ENCODE measurements around the gene SCLT1.
A peak's percentile ranks its signal among the peaks of the same experiment; 100 is the strongest.

Gene SCLT1

DNA sequence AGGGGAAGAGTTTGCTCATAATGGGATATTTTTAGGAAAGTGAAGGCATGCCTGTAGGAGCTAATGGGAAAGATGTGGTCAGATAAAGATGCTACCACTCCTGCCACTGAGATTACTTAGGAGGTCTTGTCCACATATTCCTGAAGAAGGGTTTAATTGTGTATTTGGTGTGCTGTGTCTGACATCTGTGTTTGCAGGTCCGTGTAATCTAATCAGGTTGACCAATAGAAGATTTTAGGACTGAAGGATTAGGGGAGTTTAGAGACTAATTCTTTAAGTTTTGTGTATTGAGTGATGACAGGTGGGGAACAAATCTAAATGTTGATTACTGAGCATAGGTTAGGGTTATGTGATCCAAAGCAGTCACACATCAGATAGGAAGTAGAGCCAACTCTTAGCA lies 226.6 kb downstream of the SCLT1 start:
- DNase-seq, result no peak

DNA sequence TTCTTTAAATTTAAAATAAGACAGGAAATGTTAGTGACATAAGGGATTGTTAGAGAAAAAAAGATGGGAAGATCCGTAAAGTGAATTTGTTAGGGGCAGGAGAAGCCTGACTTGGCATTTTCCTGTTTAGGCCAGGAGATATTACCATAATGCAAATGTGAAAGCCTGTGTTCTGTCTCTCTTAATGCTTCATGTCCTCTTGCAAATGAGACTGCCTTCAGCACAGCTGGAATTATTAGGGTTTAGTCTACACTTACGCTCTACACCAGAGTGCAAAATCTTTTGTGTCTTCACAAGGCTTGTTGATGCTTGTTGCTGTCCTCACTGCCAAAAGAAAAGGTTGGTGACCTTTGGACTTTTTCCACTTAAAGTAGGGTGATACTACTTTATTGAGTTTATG lies 227.1 kb downstream of the SCLT1 start:
- DNase-seq, result no peak

DNA sequence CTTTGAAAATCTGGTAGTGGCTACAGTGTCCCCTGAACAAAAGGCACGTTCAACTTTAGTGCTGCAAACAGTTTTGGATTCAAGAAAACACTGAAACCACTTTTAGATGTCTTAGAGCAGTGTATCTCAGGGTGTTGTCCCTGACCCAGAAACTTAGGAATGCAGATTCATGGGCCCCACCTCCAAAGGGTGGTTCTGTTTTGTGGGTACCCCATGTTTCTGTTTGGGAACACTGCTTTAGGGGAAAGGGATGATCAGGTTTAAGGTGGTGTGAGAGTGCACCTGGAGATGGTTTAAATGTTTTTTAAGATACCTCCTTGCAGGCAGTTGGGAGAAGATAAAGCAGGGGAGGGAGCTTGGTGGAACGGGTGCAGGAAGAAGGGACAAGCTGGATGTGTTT lies 228.2 kb downstream of the SCLT1 start:
- no peak for DNase-seq

DNA sequence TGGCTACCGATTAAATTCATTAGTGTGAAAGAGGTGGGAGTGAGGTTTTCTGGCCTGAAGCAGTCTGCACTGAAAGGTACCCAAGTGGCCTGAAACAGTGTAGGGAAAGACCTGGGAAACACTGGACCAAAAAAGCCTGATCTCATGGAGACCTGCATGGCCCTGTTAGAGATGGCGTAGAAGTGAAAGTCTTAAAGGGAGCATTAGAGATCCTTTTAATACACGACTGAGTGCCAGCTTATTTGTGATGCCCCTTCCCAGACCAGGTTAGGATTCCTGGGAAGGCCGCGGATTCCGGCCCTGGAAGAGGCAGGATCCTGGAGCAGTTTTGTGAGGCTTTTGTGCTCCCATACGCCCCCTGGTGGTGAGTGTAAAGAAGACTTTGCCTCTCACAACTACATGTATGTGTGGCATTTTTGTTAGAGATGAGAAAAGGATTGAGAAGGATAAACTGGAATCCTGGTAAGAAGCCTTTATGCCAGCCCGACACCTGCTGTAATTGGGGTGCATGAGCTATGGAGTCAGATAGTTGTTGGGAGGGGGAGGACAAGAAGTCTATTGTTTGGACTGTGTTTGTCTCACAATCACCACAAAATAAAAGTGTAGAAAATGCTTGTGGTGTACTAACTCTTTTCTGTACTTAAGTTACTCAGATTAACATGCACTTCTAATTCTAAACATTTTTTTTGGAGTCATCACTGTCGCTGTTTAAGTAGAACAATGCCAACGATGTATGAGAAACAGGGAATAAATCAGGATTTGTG lies 229.8 kb downstream of the SCLT1 start:
- peak; percentile 29 to 34 for DNase-seq

DNA sequence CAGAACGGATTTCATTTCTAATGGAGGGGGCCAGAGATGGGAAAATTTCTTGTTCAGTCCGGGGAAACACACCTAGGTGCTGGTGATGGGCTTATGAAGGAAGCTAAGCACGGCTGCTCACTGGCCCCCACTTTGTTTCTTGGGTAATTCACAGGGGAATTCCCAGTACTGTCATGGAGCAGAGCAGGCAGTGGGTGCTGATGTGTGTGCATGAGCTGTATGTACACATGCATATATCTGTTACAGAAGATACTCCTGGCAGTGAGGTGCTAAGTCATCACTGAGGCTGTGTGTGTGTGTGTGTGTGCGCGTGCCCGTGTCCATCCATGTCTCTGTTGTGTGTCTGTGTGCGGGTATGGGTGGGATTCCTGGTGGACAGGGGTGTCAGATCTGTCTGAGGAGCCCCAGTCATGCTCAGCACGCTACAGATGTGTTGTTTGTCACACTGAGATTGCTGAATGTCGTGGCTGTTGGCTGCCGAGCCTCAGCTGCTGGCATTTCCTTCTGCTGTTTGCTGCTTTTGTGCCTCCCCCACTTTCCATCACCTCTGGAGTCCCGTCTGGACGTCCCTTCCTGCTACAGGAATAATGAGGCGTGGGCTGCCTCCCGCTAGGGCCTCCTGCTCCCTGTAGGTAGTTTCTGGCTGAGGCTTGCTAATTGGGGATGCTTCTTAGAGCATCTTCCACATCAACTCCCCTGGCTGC lies 230.6 kb downstream of the SCLT1 start:
- no peak for DNase-seq

DNA sequence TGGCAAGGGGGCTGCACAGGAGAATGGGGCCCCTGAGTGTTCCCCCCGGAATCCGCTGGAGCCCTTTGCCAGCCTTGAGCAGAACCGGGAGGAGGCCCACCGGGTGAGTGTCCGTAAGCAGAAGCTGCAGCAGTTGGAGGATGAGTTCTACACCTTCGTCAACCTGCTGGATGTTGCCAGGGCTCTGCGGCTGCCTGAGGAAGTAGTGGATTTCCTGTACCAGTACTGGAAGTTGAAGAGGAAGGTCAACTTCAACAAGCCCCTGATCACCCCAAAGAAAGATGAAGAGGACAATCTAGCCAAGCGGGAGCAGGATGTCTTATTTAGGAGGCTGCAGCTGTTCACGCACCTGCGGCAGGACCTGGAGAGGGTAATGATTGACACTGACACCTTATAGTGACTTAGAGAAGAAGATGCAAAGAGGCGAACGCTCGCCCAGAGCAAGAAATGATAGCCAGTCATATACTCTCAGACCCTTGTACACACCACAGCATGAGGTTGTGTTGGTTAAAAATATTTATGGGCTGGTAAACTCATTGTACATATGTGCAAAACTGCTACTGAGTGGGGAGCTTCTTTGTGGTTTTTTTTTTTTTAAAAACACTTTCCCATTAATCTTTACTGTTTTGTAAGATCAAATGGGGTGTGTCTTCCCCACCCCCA lies 231.4 kb downstream of the SCLT1 start:
- DNase-seq, result no peak

DNA sequence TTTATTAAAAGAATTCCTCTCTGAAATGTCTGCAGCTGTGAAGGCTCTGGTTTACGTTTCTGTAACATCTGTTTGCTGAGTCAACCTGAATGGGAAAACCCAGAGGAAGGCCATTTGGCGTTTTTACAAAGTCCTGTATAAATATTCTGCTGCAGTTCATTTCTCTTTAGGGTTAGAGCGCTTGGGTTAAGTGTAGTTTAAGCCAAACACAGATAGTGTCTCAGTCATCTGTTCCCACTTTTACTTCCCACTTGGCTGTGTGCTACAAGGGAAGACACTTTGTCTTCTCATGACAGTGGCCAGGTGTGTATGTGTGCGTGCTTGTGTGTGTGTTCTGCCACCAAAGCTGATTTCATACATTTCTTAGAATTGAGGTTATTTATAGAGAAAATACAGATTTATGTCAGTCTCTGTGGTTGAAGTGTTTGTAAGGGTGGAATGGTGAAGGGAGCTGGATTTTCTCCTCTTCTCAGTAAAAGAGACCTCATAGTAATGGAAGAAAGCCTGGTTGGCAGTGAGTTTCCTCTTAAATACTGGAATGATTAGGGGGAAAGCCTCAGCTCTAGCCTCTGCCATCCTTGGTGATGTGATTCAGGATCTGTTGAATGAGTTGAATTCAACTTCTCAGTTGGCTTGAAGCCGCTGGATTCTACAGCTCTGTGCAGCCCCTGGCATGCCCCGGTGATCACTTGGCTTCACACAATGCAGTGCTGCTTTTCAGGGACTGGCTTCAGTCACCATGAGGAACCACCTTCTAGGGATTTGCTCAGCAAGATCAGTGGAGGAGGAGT lies 233.3 kb downstream of the SCLT1 start:
- no peak for DNase-seq

DNA sequence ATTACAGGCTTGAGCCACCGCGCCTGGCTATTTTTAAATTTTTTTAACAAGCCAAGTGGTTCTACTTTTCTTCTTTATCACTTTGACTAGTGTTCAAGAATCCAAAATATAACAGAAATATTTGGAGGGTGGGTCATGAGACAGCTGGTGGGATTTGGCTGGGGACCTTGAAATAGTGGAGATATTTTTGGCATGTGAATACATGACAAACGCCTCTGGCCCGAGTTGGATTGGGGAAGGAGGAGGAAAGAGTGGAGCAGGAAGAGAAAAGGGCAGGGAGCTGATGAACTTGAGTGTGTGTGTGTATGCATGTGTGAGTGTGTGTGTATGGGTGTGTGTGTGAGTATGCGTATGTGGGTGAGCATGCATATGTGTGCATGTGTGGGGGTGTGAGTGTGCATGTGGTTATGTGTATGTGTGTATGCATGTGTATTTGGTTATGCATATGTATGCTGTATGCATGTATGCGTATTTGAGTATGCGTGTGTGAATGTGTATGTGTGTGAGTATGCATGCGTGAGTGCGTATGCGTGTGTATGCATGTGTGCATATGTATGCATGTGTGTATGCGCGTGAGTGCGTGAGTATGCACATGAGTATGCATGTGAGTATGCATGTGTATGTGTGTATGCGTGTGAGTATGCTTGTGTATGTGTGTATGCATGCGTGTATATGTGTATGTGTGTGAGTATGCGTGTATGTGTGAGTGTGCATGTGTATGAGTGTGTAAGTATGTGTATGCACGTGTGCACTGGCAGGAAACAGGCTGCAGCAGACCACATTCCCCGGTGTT lies 234.3 kb downstream of the SCLT1 start:
- no peak for DNase-seq

DNA sequence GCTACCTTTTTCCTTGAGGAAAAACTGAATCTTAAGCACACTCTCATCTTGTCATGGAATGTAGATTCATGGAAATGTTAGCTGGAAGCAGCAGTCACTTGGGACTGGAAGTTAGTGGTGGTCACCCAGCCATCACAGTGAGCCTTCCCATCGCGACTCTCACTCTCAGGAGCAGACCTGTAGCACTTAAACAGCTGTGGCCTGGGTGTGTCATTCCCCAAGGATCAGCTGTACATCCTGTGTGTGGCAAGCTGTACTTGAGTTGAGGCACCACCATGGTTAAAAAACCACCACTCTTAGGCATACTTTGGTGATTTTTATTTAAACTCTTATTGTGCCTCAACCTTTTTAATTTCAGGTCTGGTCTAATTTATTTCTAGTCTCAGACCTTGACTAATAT lies 237.1 kb downstream of the SCLT1 start:
- no peak for DNase-seq

DNA sequence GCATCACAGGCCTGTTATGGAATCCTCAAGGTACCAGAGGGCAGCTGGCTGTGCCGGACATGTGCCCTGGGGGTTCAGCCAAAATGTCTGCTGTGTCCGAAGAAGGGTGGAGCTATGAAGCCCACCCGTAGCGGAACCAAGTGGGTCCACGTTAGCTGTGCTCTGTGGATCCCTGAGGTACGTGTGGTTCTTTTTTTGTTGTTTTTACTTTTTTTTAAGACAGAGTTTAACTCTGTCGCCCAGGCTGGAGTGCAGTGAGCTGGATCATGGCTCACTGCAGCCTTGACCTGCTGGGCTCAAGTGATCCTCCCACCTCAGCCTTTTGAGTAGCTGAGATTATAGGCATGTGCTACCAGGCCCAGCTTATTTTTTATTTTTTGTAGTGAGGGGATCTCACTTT lies 237.7 kb downstream of the SCLT1 start:
- no peak for DNase-seq

DNA sequence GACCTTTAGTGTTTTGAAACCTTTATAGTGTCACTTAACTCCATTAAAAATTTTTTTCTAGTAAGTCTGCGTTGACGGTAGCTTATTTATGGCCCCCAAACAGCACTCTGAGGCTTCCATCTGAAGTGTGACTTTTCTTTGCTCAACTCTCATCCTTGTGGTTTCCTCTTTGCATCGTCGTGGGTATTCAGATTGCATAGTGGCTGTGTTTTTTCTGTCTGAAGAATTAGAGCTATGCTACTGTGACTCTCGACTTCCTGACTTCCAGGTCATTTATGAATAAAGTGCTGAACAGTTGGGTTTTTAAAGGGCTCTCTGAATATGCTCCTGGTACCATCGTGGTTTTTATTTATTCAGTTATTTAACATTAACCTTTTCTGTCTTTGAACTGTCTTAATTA lies 238.9 kb downstream of the SCLT1 start:
- DNase-seq, result no peak

DNA sequence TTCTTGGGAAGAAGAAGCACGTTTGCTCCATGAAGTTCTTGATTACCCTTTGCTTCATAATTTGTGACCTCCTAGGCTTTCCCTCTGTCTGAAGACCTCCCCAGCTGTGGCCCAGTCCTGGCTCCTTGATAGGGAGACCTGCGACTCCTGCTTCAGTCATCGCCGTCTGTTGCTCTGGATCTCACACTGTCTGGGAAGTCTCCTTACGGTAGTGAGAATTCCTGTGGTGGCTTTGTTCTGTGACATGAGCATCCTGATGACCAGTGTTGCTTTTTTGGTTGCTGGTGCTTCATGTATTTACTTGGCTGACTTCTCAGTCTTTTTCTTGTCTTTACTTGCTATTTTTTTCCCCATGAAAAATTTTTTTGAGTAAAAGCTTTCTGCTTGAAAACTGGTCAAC lies 239.6 kb downstream of the SCLT1 start:
- no peak for DNase-seq

DNA sequence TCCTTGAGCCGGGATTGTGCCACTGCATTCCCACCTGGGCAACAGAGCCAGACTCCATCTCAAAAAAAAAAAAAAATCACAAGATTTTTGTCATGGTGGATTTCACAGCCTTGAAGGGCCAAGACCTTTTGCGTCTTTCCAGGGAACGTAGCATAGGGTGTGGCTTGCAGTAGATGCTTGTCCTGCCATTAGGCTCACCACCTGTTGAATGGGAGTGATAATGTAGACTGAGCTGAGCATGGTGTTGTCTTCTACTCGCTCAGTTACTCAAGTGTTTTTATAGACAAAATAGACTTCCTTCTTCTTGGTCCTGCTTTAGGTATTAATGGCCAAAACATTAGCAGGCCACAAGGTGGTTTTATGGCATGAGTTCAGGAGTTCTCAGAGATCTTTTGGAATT lies 243.1 kb downstream of the SCLT1 start:
- DNase-seq, result no peak

DNA sequence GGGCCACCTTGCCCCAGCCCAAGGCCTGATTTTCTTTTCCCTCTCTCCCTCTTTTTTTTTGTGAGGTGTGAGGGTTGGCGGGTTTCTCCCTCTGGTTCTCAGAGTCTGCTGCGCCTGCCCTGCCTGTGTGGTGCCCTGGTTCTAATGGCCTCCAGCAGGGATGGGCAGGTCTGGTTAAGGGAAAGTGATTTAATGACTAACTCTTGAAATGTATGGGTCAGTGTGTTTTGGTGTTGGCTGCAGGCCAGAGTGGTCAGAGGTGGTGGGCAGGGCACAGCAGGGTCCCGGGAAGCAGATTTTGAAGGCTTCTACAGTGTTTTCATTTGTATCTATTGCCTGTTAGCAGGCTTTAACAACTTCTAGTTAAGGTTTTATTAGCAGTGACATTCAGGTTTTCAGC lies 244.9 kb downstream of the SCLT1 start:
- DNase-seq, result no peak

DNA sequence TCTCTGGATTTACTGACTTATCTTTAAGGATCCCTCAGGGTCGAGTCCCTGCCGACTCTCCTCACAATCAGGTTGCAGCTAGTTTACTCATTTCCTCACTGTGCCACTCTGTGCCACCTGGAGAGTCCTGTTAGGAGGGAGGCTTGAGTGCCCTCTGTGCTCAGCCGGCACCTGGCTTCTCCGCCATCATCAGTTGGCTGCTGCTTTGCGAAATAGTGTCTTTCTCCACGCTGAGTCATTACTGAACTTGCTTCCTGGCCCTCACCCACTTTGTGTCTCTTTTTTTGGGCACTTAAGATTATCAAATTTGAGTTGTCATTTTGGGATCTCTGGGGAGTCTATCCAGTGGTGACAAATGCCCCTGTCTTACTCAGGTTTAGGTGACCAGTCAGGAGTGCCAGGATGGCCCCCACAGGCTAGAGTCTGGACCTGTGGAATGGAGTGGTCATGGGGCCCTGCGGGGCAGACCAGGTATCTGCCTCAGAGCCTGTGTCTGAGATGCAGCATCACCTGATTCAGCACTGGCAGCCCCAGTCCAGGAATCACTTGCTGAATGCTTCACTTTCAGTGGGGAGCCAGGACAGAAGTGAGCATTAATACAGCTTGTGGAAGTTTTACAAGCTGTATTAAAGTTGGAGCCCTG lies 246.1 kb downstream of the SCLT1 start:
- DNase-seq, result peak in 1 of 2 experiments; percentile 19

DNA sequence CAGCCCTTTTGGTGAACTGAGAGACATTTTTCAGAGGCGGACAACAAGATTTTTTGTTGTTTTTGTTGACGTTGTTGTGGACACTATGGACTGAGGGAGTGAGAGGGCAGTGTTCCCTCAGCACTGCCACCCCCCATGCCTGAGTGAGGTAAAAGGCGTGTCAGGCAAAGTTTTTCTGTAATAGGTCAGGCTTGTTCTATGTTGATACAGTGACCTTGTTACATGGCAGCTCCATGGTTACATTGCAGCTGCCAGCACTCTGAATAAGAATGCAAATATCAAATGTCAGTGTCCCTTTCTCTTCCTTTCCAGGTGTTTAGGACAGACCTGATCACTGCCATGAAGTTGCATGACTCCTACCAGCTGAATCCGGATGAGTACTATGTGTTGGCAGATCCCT lies 247.3 kb downstream of the SCLT1 start:
- no peak for DNase-seq

DNA sequence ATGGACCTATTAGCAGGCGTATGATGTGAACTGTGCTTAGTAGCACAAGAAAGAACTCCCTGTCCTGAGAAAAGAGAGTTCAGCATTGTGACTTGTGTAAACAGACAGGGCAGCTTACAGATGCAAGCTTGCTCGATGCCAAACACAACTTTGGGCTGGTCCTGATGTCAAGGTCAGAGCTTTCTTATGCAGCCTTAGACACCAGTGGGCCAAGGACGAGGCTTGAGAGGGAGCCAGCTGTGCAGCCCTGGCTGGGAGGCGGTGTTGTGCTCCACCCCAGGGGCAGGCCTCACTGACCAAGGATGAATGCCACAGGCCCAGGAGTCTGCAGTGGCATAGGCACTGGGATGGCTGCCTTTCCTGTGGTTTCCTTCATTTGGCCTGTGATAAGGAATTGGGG lies 248.4 kb downstream of the SCLT1 start:
- DNase-seq, result no peak

DNA sequence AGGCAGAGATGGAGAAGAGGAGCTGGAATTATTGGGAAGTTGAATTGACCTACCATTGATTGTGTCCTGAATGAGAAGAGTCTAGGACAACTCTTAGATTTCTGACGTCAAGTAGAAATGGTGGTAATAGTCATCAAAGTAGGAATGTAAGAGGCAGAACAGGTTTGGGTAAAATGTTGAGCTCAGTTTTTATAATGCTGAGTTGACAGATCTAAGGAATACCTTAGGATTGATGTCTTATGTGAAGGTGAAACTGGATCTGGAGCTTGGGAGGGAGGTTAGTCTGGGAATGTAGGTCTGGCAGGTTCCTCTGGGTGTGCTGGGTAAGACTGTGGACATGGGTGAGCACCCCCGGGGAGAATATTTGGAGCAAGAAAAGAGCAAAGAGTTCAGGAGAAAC lies 251.9 kb downstream of the SCLT1 start:
- DNase-seq, result no peak

DNA sequence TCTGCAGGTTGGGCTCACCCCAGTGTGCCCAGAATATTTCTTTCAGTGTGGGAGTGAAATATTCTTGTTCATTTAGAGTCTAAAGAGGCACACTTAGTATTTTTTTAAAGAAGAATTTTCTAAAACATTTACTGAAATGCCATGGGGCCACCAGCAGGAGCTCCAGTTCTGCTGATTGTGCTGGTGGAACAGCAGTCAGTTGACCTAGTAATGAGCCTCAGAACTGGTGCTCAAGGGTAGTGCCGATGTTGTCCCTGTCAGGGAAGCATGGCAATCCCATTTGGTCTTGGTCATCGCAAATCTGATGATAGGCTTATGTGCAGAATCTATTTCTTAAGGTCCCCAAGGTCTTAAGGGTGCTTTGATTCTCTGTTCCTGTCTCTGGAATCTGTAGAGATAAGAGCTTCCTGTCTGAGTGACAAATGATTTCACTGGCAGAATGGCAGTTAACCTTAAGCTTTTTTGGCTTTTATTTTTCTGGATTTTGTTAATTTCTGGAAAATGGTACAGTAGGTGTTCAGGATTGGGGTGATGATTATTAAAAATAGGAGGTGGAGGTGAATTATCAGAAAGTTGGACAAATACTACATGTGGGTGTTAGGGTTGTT lies 252.5 kb downstream of the SCLT1 start:
- no peak for DNase-seq

DNA sequence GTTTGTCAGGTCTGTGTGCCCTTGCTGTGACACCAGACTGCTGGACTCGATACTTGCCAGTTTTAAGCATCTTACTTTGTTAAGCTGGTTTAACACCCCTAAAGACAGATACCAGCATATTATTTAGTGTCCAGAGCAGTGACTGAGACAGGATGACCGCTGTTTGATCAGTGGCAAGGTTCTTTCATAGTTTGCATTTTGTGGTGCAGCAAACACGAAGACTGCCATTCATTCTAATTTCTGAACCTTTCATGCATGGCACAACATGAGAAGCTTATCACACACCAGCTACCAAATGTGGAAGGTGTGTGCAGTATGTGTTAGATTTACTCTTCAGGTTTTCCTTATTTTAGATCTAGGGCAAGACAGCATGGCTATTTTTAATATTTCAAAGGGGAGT lies 255.7 kb downstream of the SCLT1 start:
- no peak for DNase-seq

DNA sequence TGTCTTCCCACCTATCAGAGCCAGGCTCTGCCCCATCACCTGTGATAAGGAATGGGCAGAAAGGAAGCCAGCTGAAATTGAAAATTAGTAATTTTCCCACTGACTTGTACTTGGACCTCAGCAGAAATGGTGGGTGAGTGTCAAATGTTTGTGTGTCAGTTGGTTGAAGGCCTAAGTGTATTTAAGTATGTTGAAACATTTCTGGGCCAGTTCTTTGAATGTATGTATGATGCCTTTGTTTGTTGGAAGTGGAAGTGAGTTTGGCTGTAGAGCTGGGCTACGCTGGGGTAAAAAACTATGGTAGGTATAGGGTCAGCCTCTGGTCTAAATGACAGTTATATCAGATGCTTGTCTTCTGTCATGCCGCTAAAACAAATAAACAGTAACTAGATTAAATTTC lies 256.1 kb downstream of the SCLT1 start:
- no peak for DNase-seq

All from NCI-H187 (cell line).